Heart right ventricle (tissue), 16 donors: ENCODE results near the gene DNAH10. TPM values are rescaled to one million over a fixed set of nuclear protein-coding genes. Genes with fewer than 3 reads are reported as not detected.

Source experiments
- ATAC-seq, 8 donors: fragments of 200-7000 bp; cut with Tn5 transposase; one replicate each; pipeline ENCODE4 v1.9.1; 2020; ENCODE audit warnings: mild to moderate bottlenecking in 8 of 8, moderate library complexity in 8 of 8, moderate number of reproducible peaks in 1 of 8
- DNase-seq, 2 donors: peaks; one replicate each; pipeline ENCODE4 v3.0.0-alpha.2; 2020
- H3K27ac ChIP-seq, 10 donors: fragments of 200-600 bp; sonication (generic) in 2 of 10; one replicate each; pipeline versions ENCODE4 v1.5.0 to v1.8.0; 2020 to 2022; ENCODE audit warnings: mild to moderate bottlenecking in 3 of 10
- H3K27me3 ChIP-seq, 7 donors: fragments of 200-600 bp; one replicate each; pipeline ENCODE4 v1.8.0; 2021 to 2022; ENCODE audit warnings: mild to moderate bottlenecking in 2 of 7
- H3K36me3 ChIP-seq, 9 donors: fragments of 200-600 bp; sonication (generic) in 1 of 9; one replicate each; pipeline versions ENCODE4 v1.5.0 to v1.8.0; 2020 to 2022; ENCODE audit warnings: mild to moderate bottlenecking in 2 of 9
- H3K4me1 ChIP-seq, 9 donors: fragments of 200-600 bp; sonication (generic) in 1 of 9; one replicate each; pipeline versions ENCODE4 v1.5.0 to v1.8.0; 2020 to 2022; ENCODE audit warnings: mild to moderate bottlenecking in 4 of 9
- H3K4me3 ChIP-seq, 10 donors: fragments of 200-600 bp; sonication (generic) in 2 of 10; one replicate each; pipeline versions ENCODE4 v1.5.0 to v1.8.0; 2020 to 2022; ENCODE audit warnings: mild to moderate bottlenecking in 7 of 10, moderate library complexity in 2 of 10
- H3K9me3 ChIP-seq, 11 donors: fragments of 200-600 bp in 10 of 11; sonication (generic) in 2 of 11; one replicate each; pipeline versions ENCODE4 v1.5.0 to v1.8.0; 2013 to 2022; ENCODE audit warnings: mild to moderate bottlenecking in 2 of 11, control low read depth in 1 of 11, moderate library complexity in 1 of 11
- WGBS, 2 donors: extraction: QIAGEN DNeasy Blood & Tissue Kit; methylation state at CpG; one replicate each; pipeline ENCODE4 v1.1.7; 2013; ENCODE audit warnings: inconsistent platforms in 1 of 2; 5-methylcytosine and 5-hydroxymethylcytosine counted together
- intact Hi-C, 10 donors: fragments of 100-400 bp; cut with DNase I; formaldehyde crosslinking; loops; one replicate each; pipeline versions ENCODE4 v1.11.1 to v1.14.2; 2022
- polyA plus RNA-seq, 2 donors: library from polyadenylated mRNA; stranded (reverse); fragments of 200-250 nt; gene quantifications; one replicate each; pipeline ENCODE4 v1.2.3, GENCODE V29; 2013
- total RNA-seq, 10 donors: library from RNA; stranded (reverse); fragmentation: NEBNext Ultra II Directional in 3 of 10; extraction: Animal tissue kit (Norgen Biotek cat#: 25700) in 3 of 10; gene quantifications; one replicate each; pipeline versions ENCODE4 v1.2.1 to v1.2.4, GENCODE V29; 2021 to 2023
- TF ChIP-seq, protein P1 (sequence below), 9 donors: fragments of 200-600 bp; sonication (generic) in 2 of 9; IDR thresholded peaks; one replicate each; pipeline versions ENCODE4 v1.5.0 to v1.8.0; 2021 to 2022; ENCODE audit warnings: antibody characterized with exemption in 9 of 9, mild to moderate bottlenecking in 5 of 9, moderate library complexity in 1 of 9
- donor health status: Arrhythmogenic right ventricular cardiomyopathy.
- donor health status: ischemic (EF 13 %, LVEDD 7.1; RV severe dilation, severe dysfunction).
- donor health status: healthy with polysubstance abuse.
- donor health status: DM: no; HTN: yes; CAD: no.
- donor health status: DM: no; HTN: no; CAD: no.
- donor health status: ischemic (EF 25% LVEDD 6.9; RV normal size, moderate dysfunction).
- donor health status: ischemic (EF 25% LVEDD 5.7; RV mildly dilated, moderate dysfunction).
- donor health status: healthy.
- donor health status: DM: yes; HTN: yes; CAD: no.
- donor health status: Ischemic cardiomyopathy.
- donor health status: ischemic (EF 35%, LVEDD 5.7; RV mildly dilated, moderate dysfunction).
- donor health status: nonischemic (EF 11% LVEDD 7.7; RV severe dilation, severe dysfunction).
- donor health status: DM: yes; HTN: yes; CAD: no.
- donor health status: PGD.
- donor health status: ischemic (EF 29% LVEDD 5.4; RV normal size, mild dysfunction).
- donor health status: nonischemic (EF 23%, LVEDD 6.1; RV moderate dilation, normal function).

DNAH10 gene
- total and polyA plus RNA-seq, 12 donors, result 0.05 to 0.60 (median 0.09) TPM; not detected in 3

DNA sequence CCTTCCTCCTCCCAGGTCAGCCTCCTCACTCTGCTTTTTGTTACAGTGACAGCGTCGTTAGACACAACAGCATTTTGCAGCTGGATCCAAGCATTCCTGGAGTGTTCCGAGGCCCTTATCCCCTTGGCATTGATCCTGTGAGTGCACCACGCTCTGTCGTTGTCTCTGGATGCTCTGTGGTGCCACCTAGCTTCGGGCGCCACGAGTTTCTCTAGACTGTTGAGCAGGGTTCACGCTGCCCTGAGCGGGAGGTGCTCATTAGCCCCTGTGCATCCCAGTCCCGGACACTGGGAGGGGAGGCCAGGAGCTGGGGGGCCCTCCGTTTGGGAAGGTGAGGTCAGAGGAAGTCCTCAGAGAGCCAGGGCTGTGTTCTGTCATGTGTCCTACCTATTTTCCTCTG, 17.3 kb upstream of the DNAH10 start:
- peaks cover 0 to 16% (median 0%) of the 10 kb centered on the region in 9 donors for H3K4me1 ChIP-seq
- TF ChIP-seq, protein P1, sequence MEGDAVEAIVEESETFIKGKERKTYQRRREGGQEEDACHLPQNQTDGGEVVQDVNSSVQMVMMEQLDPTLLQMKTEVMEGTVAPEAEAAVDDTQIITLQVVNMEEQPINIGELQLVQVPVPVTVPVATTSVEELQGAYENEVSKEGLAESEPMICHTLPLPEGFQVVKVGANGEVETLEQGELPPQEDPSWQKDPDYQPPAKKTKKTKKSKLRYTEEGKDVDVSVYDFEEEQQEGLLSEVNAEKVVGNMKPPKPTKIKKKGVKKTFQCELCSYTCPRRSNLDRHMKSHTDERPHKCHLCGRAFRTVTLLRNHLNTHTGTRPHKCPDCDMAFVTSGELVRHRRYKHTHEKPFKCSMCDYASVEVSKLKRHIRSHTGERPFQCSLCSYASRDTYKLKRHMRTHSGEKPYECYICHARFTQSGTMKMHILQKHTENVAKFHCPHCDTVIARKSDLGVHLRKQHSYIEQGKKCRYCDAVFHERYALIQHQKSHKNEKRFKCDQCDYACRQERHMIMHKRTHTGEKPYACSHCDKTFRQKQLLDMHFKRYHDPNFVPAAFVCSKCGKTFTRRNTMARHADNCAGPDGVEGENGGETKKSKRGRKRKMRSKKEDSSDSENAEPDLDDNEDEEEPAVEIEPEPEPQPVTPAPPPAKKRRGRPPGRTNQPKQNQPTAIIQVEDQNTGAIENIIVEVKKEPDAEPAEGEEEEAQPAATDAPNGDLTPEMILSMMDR (IDR thresholded peaks at IDR 0.05), result peak in 5 of 9 donors; percentile 13 to 40 (median 19)
- H3K27ac ChIP-seq, result no peak overlapping the region
- DNase-seq, result no peak
- no peak overlapping the region for H3K4me3 ChIP-seq
- no peaks in the 10 kb centered on the region for H3K27me3 ChIP-seq
- H3K9me3 ChIP-seq, result no peaks in the 10 kb centered on the region
- peak in 2 of 8 donors; percentile 11 to 44 for ATAC-seq
- 51 to 69% methylated on average over 12 of the region's 12 CpGs for WGBS, 2 donors
- H3K36me3 ChIP-seq, result peaks cover 0 to 99% (median 47%) of the 10 kb centered on the region in 9 donors
- intact Hi-C loops, result no loop called here

- Histone ChIP-seq H3K9me3 (no peaks in the 10 kb centered on the region), H3K27me3 (no peaks in the 10 kb centered on the region), H3K4me1 (peaks cover 0 to 16% (median 0%) of the 10 kb centered on the region in 9 donors), H3K4me3 (no peak overlapping the region), H3K36me3 (peaks cover 0 to 99% (median 40%) of the 10 kb centered on the region in 9 donors), H3K27ac (no peak overlapping the region)
- intact Hi-C loops, result no loop called here
- TF ChIP-seq, protein P1 (IDR thresholded peaks at IDR 0.05), result no peak
- DNase-seq, result no peak
- no peak for ATAC-seq
- WGBS, 2 donors, result 81 to 90% methylated on average over 5 of the region's 5 CpGs
Measured at GRCh38 chr12:123747309-123747708, 14.8 kb upstream of the DNAH10 start.

DNA sequence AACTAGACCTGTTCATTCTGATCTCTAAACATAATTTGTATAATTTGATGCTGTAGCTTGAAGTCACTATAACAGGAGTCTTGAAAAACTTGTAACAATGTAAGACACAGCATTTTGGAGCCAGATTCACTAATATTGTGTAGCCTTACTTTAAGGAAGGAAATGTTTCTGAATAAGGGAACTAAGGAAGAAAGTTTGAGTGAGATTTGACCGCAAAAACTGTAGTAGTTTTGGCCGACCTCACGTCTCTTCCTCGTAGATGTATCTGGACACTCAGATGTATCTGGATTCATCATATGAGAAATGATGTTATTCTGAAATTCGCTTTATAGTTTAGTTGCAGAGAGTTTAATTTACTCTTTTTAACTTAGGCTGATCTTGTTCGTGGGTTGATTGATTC, 13.9 kb upstream of the DNAH10 start:
- H3K9me3 ChIP-seq, result no peaks in the 10 kb centered on the region
- no peak overlapping the region for H3K4me3 ChIP-seq
- no peak for DNase-seq
- peaks cover 0 to 11% (median 0%) of the 10 kb centered on the region in 9 donors for H3K4me1 ChIP-seq
- WGBS, 2 donors, result 87 to 88% methylated on average over 6 of the region's 6 CpGs
- peaks cover 0 to 99% (median 38%) of the 10 kb centered on the region in 9 donors for H3K36me3 ChIP-seq
- intact Hi-C loops, result no loop called here
- no peak overlapping the region for H3K27ac ChIP-seq
- no peaks in the 10 kb centered on the region for H3K27me3 ChIP-seq
- TF ChIP-seq, protein P1 (IDR thresholded peaks at IDR 0.05), result no peak
- no peak for ATAC-seq

DNA sequence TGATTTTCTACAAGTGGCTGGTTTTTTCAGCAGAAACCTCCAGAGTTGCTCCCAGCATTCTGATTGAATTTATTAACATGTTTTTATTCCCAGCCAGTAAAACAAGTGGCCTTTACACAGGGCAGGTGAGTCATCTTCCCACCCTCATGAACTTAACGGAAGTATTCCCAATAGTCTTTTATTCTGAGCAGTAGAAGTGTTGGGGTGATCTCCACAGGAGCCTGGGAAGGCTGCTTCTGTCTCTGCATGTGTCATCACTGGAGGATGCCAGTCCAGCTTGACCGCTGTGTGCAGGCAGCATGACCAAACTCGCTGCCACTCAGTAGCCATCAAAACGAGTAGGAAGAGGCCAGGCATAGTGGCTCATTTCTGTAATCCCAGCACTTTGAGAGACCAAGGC, 13.4 kb upstream of the DNAH10 start:
- no peak overlapping the region for H3K27ac ChIP-seq
- H3K4me1 ChIP-seq, result peaks cover 0 to 11% (median 0%) of the 10 kb centered on the region in 9 donors
- H3K4me3 ChIP-seq, result no peak overlapping the region
- WGBS, 2 donors, result 81 to 88% methylated on average over 4 of the region's 4 CpGs
- ATAC-seq, result no peak
- no peaks in the 10 kb centered on the region for H3K27me3 ChIP-seq
- DNase-seq, result no peak
- intact Hi-C loops, result no loop called here
- TF ChIP-seq, protein P1 (IDR thresholded peaks at IDR 0.05), result no peak
- peaks cover 0 to 99% (median 43%) of the 10 kb centered on the region in 9 donors for H3K36me3 ChIP-seq
- no peaks in the 10 kb centered on the region for H3K9me3 ChIP-seq
